GM23338 (cell line): ENCODE measurements around the gene GRID1. TPM values are rescaled to one million over a fixed set of nuclear protein-coding genes. Genes with fewer than 3 reads are reported as not detected.

Experiments used
- ATAC-seq: fragments of 200-7000 bp; cut with Tn5 transposase; 3 replicates; pipeline ENCODE4 v1.9.1; 2020
- DNase-seq: peaks from one replicate; pipeline ENCODE4 v3.0.0-alpha.2; 2015; ENCODE audit warnings: low spot score
- H2AFZ ChIP-seq: fragments of 200-600 bp; sonication (generic); 2 replicates; pipeline ENCODE4 v1.8.0; 2016; ENCODE audit warnings: antibody characterized with exemption, mild to moderate bottlenecking, moderate library complexity
- H3F3A ChIP-seq: fragments of 200-600 bp; sonication (generic); replicated peaks from 2 replicates; pipeline ENCODE4 v1.8.0; 2017; ENCODE audit warnings: antibody characterized with exemption, mixed run types, low read depth
- H3K27ac ChIP-seq: fragments of 200-600 bp; sonication (generic); 2 replicates; pipeline ENCODE4 v1.6.1; 2016; ENCODE audit warnings: low read depth
- H3K27me3 ChIP-seq: fragments of 200-600 bp; sonication (generic); 2 replicates; pipeline ENCODE4 v1.8.0; 2016; ENCODE audit warnings: mild to moderate bottlenecking, mixed run types, moderate library complexity; ENCODE audit not compliant: insufficient read depth
- H3K36me3 ChIP-seq: fragments of 200-600 bp; sonication (generic); 2 replicates; pipeline ENCODE4 v1.8.0; 2016; ENCODE audit warnings: mild to moderate bottlenecking; ENCODE audit not compliant: insufficient read depth
- H3K4me1 ChIP-seq: fragments of 200-600 bp; sonication (generic); 2 replicates; pipeline ENCODE4 v1.8.0; 2016; ENCODE audit warnings: mild to moderate bottlenecking, moderate library complexity; ENCODE audit not compliant: insufficient read depth
- H3K4me2 ChIP-seq: fragments of 200-600 bp; sonication (generic); 2 replicates; pipeline ENCODE4 v1.7.1; 2017; ENCODE audit warnings: mixed run types
- H3K4me3 ChIP-seq: fragments of 200-600 bp; sonication (generic); 2 replicates; pipeline ENCODE4 v1.6.1; 2016; ENCODE audit warnings: mixed run types
- H3K79me2 ChIP-seq: fragments of 200-600 bp; sonication (generic); replicated peaks from 2 replicates; pipeline ENCODE4 v1.8.0; 2017; ENCODE audit warnings: mild to moderate bottlenecking; ENCODE audit not compliant: insufficient read depth
- H3K9me2 ChIP-seq: fragments of 200-600 bp; sonication (generic); 2 replicates; pipeline ENCODE4 v1.8.0; 2017; ENCODE audit not compliant: insufficient read depth
- H4K20me1 ChIP-seq: fragments of 200-600 bp; sonication (generic); replicated peaks from 2 replicates; pipeline ENCODE4 v1.8.0; 2017; ENCODE audit warnings: mild to moderate bottlenecking; ENCODE audit not compliant: insufficient read depth
- H3K27ac Mint-ChIP-seq: 2 replicates; pipeline ENCODE4 v1.8.0; 2020; ENCODE audit warnings: inconsistent platforms, mild to moderate bottlenecking, moderate library complexity, mixed read lengths
- H3K27me3 Mint-ChIP-seq: 3 replicates; pipeline ENCODE4 v1.8.0; 2022; ENCODE audit warnings: low read depth, mild to moderate bottlenecking, moderate library complexity, mixed read lengths, inconsistent platforms; ENCODE audit not compliant: insufficient read depth, poor library complexity
- H3K36me3 Mint-ChIP-seq: 3 replicates; pipeline ENCODE4 v1.8.0; 2021; ENCODE audit warnings: low read depth, mild to moderate bottlenecking, inconsistent platforms, moderate library complexity, mixed read lengths
- H3K4me1 Mint-ChIP-seq: 3 replicates; pipeline ENCODE4 v1.8.0; 2020; ENCODE audit warnings: mild to moderate bottlenecking, inconsistent platforms, mixed read lengths
- H3K4me3 Mint-ChIP-seq: 3 replicates; pipeline ENCODE4 v1.8.0; 2021; ENCODE audit warnings: moderate library complexity, mild to moderate bottlenecking, inconsistent platforms, mixed read lengths
- H3K9me3 Mint-ChIP-seq: 3 replicates; pipeline ENCODE4 v1.8.0; 2020; ENCODE audit warnings: moderate library complexity, mild to moderate bottlenecking, inconsistent platforms, mixed read lengths
- CREB1 ChIP-seq: fragments of 250-450 bp; sonication (Bioruptor Pico); IDR thresholded peaks from 2 replicates; pipeline ENCODE4 v1.5.0; 2020; ENCODE audit warnings: low read depth, mild to moderate bottlenecking, moderate library complexity
- EZH2 ChIP-seq: fragments of 200-600 bp; sonication (generic); IDR thresholded peaks from one replicate; pipeline ENCODE4 v1.8.0; 2017; ENCODE audit warnings: antibody characterized with exemption, mild to moderate bottlenecking, low read depth; ENCODE audit not compliant: unreplicated experiment
- EZH2phosphoT487 ChIP-seq: fragments of 200-600 bp; sonication (generic); IDR thresholded peaks from one replicate; pipeline ENCODE4 v1.8.1; 2018; ENCODE audit warnings: antibody characterized with exemption; ENCODE audit not compliant: unreplicated experiment
- POLR2AphosphoS5 ChIP-seq: IDR thresholded peaks from 2 replicates; pipeline ENCODE4 v1.6.1; 2016; ENCODE audit warnings: antibody characterized with exemption, low read depth
- REST ChIP-seq: IDR thresholded peaks from one replicate; pipeline ENCODE4 v1.6.1; 2018; ENCODE audit warnings: antibody characterized with exemption; ENCODE audit not compliant: unreplicated experiment
- STAT1 ChIP-seq: IDR thresholded peaks from one replicate; pipeline ENCODE4 v1.6.1; 2016; ENCODE audit warnings: antibody characterized with exemption; ENCODE audit not compliant: unreplicated experiment
- ZNF114 ChIP-seq: fragments of 250-450 bp; sonication (Bioruptor Pico); IDR thresholded peaks from 2 replicates; pipeline ENCODE4 v1.5.0; 2020; ENCODE audit warnings: mild to moderate bottlenecking, moderate library complexity
- ZNF331 ChIP-seq: fragments of 250-450 bp; sonication (Bioruptor Pico); IDR thresholded peaks from 2 replicates; pipeline ENCODE4 v1.5.0; 2020; ENCODE audit warnings: low read depth, mild to moderate bottlenecking, moderate library complexity
- ZNF462 ChIP-seq: fragments of 250-450 bp; sonication (Bioruptor Pico); IDR thresholded peaks from 2 replicates; pipeline ENCODE4 v1.5.0; 2020; ENCODE audit warnings: mild to moderate bottlenecking, moderate library complexity
- polyA plus RNA-seq: library from polyadenylated mRNA; unstranded; fragments of >200 nt; fragmentation: Nextera tagmentation; extraction: Ambion mirVana; gene quantifications from 2 replicates; pipeline ENCODE4 v1.2.1, GENCODE V29; 2016
- total RNA-seq: library from RNA; depleted of rRNA; stranded (reverse); fragments of >200 nt; shearing (Covaris generic); gene quantifications from 2 replicates; pipeline ENCODE4 v1.2.3, GENCODE V29; 2014

Gene GRID1
- total and polyA plus RNA-seq, 2 experiments from 2014 or later = 0.14 to 0.15 TPM

DNA sequence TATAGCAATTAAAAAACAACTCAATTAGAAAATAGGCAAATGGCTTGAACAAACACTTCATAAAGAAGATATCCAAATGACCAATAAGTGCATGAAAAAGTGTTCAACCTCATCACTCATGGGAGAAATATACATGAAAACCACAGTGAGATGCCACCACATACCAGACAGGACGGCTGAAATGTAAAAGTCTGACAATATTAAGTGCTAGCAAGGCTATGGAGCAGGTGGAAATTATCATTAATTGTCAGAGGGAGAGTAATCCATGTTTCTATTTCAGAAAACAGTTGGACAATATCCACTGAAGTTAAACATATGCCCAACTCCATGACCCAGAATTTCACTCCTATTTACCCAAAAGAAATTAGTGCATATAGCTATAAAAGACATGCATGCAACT lies 42.6 kb upstream of the GRID1 start:
- Histone ChIP-seq H3K9me2 (no peaks in the 10 kb centered on the region), H3F3A (no peaks in the 10 kb centered on the region), H3K4me2 (no peak overlapping the region), H3K36me3 (no peaks in the 10 kb centered on the region; the same call in 1 of the 2 replicates), H3K27ac (no peak overlapping the region), H2AFZ (no peak overlapping the region), H3K27me3 (no peaks in the 10 kb centered on the region; the same call in 1 of the 2 replicates), H4K20me1 (no peaks in the 10 kb centered on the region; the same call in 1 of the 2 replicates), H3K79me2 (no peaks in the 10 kb centered on the region), H3K4me1 (no peaks in the 10 kb centered on the region), H3K4me3 (no peak overlapping the region)
- Mint-ChIP-seq H3K9me3 (no peaks in the 10 kb centered on the region; the same call in 2 of the 3 replicates), H3K27ac (no peak overlapping the region), H3K4me3 (no peak overlapping the region), H3K36me3 (no peaks in the 10 kb centered on the region), H3K27me3 (peaks cover 7% of the 10 kb centered on the region), H3K4me1 (no peaks in the 10 kb centered on the region)
- DNase-seq (no peak), ATAC-seq (no peak)
- TF ChIP-seq ZNF462 (CRISPR knock-in tag) (no peak), EZH2phosphoT487 (no peak), ZNF331 (CRISPR knock-in tag) (no peak), CREB1 (CRISPR knock-in tag) (no peak), REST (no peak), STAT1 (no peak), ZNF114 (CRISPR knock-in tag) (no peak), POLR2AphosphoS5 (no peak), EZH2 (no peak)
